HEK293 (cell line): ENCODE data around the gene PTPRA.

ENCODE experiments used
- BCL11A ChIP-seq: fragments of 450-650 bp; formaldehyde crosslinking; IDR thresholded peaks from 2 replicates; pipeline ENCODE4 v1.5.1; 2016; ENCODE audit warnings: low read depth, missing biosample characterization, missing genetic modification characterization
- GLIS1 ChIP-seq: fragments of 450-650 bp; formaldehyde crosslinking; IDR thresholded peaks from 2 replicates; pipeline ENCODE4 v1.5.1; 2016; ENCODE audit warnings: missing biosample characterization, missing genetic modification characterization
- GLIS2 ChIP-seq: fragments of 450-650 bp; formaldehyde crosslinking; IDR thresholded peaks from 2 replicates; pipeline ENCODE4 v1.5.1; 2016; ENCODE audit warnings: missing biosample characterization, missing genetic modification characterization
- KLF8 ChIP-seq: fragments of 450-650 bp; formaldehyde crosslinking; IDR thresholded peaks from 2 replicates; pipeline ENCODE4 v1.5.1; 2016; ENCODE audit warnings: missing biosample characterization, missing genetic modification characterization
- MZF1 ChIP-seq: fragments of 450-650 bp; formaldehyde crosslinking; IDR thresholded peaks from 2 replicates; pipeline ENCODE4 v1.5.1; 2017; ENCODE audit warnings: missing biosample characterization, missing genetic modification characterization, borderline replicate concordance
- REPIN1 ChIP-seq: fragments of 450-650 bp; formaldehyde crosslinking; IDR thresholded peaks from 2 replicates; pipeline ENCODE4 v1.5.1; 2017; ENCODE audit warnings: missing biosample characterization, missing genetic modification characterization, low read depth
- SP2 ChIP-seq: fragments of 450-650 bp; formaldehyde crosslinking; IDR thresholded peaks from 2 replicates; pipeline ENCODE4 v1.5.1; 2016; ENCODE audit warnings: missing biosample characterization, missing genetic modification characterization
- SP3 ChIP-seq: fragments of 450-650 bp; formaldehyde crosslinking; IDR thresholded peaks from 2 replicates; pipeline ENCODE4 v1.5.1; 2016; ENCODE audit warnings: missing biosample characterization, missing genetic modification characterization
- SP7 ChIP-seq: fragments of 450-650 bp; formaldehyde crosslinking; IDR thresholded peaks from 2 replicates; pipeline ENCODE4 v1.5.1; 2016; ENCODE audit warnings: missing biosample characterization, missing genetic modification characterization
- TRIM28 ChIP-seq: IDR thresholded peaks from 2 replicates; pipeline ENCODE4 v1.6.1; 2011; ENCODE audit warnings: low read length, control low read depth, borderline replicate concordance
- ZBTB21 ChIP-seq: fragments of 450-650 bp; formaldehyde crosslinking; IDR thresholded peaks from 2 replicates; pipeline ENCODE4 v1.5.1; 2017; ENCODE audit warnings: missing biosample characterization, missing genetic modification characterization
- ZBTB48 ChIP-seq: fragments of 450-650 bp; formaldehyde crosslinking; IDR thresholded peaks from 2 replicates; pipeline ENCODE4 v1.5.1; 2016; ENCODE audit warnings: missing biosample characterization, missing genetic modification characterization
- ZFP69B ChIP-seq: fragments of 450-650 bp; formaldehyde crosslinking; IDR thresholded peaks from 2 replicates; pipeline ENCODE4 v1.5.1; 2016; ENCODE audit warnings: missing biosample characterization, missing genetic modification characterization
- ZNF121 ChIP-seq: fragments of 450-650 bp; formaldehyde crosslinking; IDR thresholded peaks from 2 replicates; pipeline ENCODE4 v1.5.1; 2016; ENCODE audit warnings: missing biosample characterization, missing genetic modification characterization
- ZNF24 ChIP-seq: fragments of 450-650 bp; formaldehyde crosslinking; IDR thresholded peaks from 2 replicates; pipeline ENCODE4 v1.5.1; 2016; ENCODE audit warnings: missing biosample characterization, missing genetic modification characterization
- ZNF341 ChIP-seq: fragments of 450-650 bp; formaldehyde crosslinking; IDR thresholded peaks from 2 replicates; pipeline ENCODE4; 2016; ENCODE audit warnings: low read depth, missing biosample characterization, missing genetic modification characterization
- ZNF354C ChIP-seq: fragments of 450-650 bp; formaldehyde crosslinking; IDR thresholded peaks from 2 replicates; pipeline ENCODE4 v1.5.1; 2016; ENCODE audit warnings: missing biosample characterization, missing genetic modification characterization, low read depth, borderline replicate concordance
- ZNF391 ChIP-seq: fragments of 450-650 bp; formaldehyde crosslinking; IDR thresholded peaks from 2 replicates; pipeline ENCODE4 v1.5.1; 2016; ENCODE audit warnings: low read depth, missing biosample characterization, missing genetic modification characterization, borderline replicate concordance
- ZNF394 ChIP-seq: fragments of 450-650 bp; formaldehyde crosslinking; IDR thresholded peaks from 2 replicates; pipeline ENCODE4 v1.5.1; 2016; ENCODE audit warnings: missing biosample characterization, missing genetic modification characterization, mild to moderate bottlenecking, moderate library complexity, borderline replicate concordance
- ZNF473 ChIP-seq: fragments of 450-650 bp; formaldehyde crosslinking; IDR thresholded peaks from 2 replicates; pipeline ENCODE4 v1.5.1; 2017; ENCODE audit warnings: missing biosample characterization, missing genetic modification characterization
- ZNF501 ChIP-seq: fragments of 450-650 bp; formaldehyde crosslinking; IDR thresholded peaks from 2 replicates; pipeline ENCODE4 v1.5.1; 2016; ENCODE audit warnings: missing biosample characterization, missing genetic modification characterization
- ZNF530 ChIP-seq: fragments of 450-650 bp; formaldehyde crosslinking; IDR thresholded peaks from 2 replicates; pipeline ENCODE4 v1.5.1; 2016; ENCODE audit warnings: low read depth, missing biosample characterization, missing genetic modification characterization
- ZNF549 ChIP-seq: fragments of 450-650 bp; IDR thresholded peaks from 2 replicates; pipeline ENCODE4 v1.5.1; 2018; ENCODE audit warnings: missing biosample characterization, missing genetic modification characterization, mild to moderate bottlenecking, inconsistent platforms, moderate library complexity
- ZNF658 ChIP-seq: fragments of 450-650 bp; formaldehyde crosslinking; IDR thresholded peaks from 2 replicates; pipeline ENCODE4; 2016; ENCODE audit warnings: missing biosample characterization, missing genetic modification characterization
- ZNF701 ChIP-seq: fragments of 450-650 bp; formaldehyde crosslinking; IDR thresholded peaks from 2 replicates; pipeline ENCODE4 v1.5.1; 2016; ENCODE audit warnings: missing biosample characterization, missing genetic modification characterization
- ZNF76 ChIP-seq: fragments of 450-650 bp; formaldehyde crosslinking; IDR thresholded peaks from 2 replicates; pipeline ENCODE4; 2016; ENCODE audit warnings: low read depth, missing biosample characterization, missing genetic modification characterization, borderline replicate concordance
- ZNF776 ChIP-seq: fragments of 450-650 bp; formaldehyde crosslinking; IDR thresholded peaks from 2 replicates; pipeline ENCODE4 v1.5.0; 2017; ENCODE audit warnings: missing biosample characterization, missing genetic modification characterization, borderline replicate concordance
- ZNF843 ChIP-seq: fragments of 450-650 bp; formaldehyde crosslinking; IDR thresholded peaks from 2 replicates; pipeline ENCODE4 v1.5.1; 2016; ENCODE audit warnings: missing biosample characterization, missing genetic modification characterization
- TF ChIP-seq, protein P1 (sequence below): fragments of 450-650 bp; formaldehyde crosslinking; IDR thresholded peaks from 2 replicates; pipeline ENCODE4 v1.5.1; 2017; ENCODE audit warnings: missing biosample characterization, missing genetic modification characterization
- TF ChIP-seq, protein P2 (sequence below): fragments of 450-650 bp; formaldehyde crosslinking; IDR thresholded peaks from 2 replicates; pipeline ENCODE4 v1.5.1; 2016; ENCODE audit warnings: missing biosample characterization, missing genetic modification characterization, borderline replicate concordance
- TF ChIP-seq, protein P3 (sequence below): fragments of 450-650 bp; formaldehyde crosslinking; IDR thresholded peaks from 2 replicates; pipeline ENCODE4 v1.5.1; 2016; ENCODE audit warnings: missing biosample characterization, missing genetic modification characterization
- TF ChIP-seq, protein P4 (sequence below): fragments of 450-650 bp; formaldehyde crosslinking; IDR thresholded peaks from 2 replicates; pipeline ENCODE4 v1.5.1; 2017; ENCODE audit warnings: missing biosample characterization, missing genetic modification characterization
- TF ChIP-seq, protein P5 (sequence below): fragments of 450-650 bp; formaldehyde crosslinking; IDR thresholded peaks from 2 replicates; pipeline ENCODE4 v1.5.1; 2016; ENCODE audit warnings: missing biosample characterization, missing genetic modification characterization

The PTPRA gene

DNA sequence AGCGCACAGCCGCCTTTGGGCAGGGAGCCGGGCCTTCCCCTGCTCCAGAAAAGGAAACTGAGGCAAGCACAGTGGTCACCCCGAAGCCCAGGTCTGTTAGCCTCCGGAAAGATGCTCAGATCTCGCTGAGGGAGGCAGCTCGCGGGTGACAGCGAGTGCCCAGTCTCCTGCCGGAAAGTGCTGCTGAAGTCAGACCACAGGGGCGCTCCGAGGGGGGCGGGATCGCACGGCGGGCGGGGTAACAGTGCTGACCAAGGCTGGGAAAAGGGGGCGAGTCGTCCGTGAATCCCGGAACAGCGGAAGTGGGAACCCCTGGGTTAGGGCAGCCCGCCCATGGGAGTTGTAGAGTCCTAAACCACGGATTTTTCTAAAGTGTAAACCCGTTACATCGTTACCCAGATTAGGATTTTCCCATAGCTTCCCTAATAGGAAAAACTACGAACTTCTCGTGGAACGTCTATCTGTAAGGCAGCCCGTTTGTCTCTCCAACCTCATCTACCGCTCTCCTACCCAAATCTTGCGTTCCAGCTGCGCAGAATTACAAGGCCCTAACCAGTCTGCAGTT is 32.2 kb upstream of the PTPRA start (continued):
- TF ChIP-seq GLIS1 (tag by site-specific recombination) (peak; percentile 94), REPIN1 (tag by site-specific recombination) (no peak), BCL11A (no peak), ZNF701 (tag by site-specific recombination) (no peak), SP7 (tag by site-specific recombination) (no peak), ZBTB21 (tag by site-specific recombination) (no peak), KLF8 (tag by site-specific recombination) (no peak), ZNF501 (no peak), SP2 (peak; percentile 74), ZFP69B (tag by site-specific recombination) (no peak), ZNF391 (tag by site-specific recombination) (no peak), ZNF121 (tag by site-specific recombination) (no peak), ZNF354C (no peak), ZNF394 (tag by site-specific recombination) (no peak), ZNF843 (tag by site-specific recombination) (no peak), SP3 (peak; percentile 69), ZNF473 (no peak), ZNF24 (tag by site-specific recombination) (no peak), ZNF341 (tag by site-specific recombination) (peak; percentile 99), TRIM28 (no peak), MZF1 (tag by site-specific recombination) (no peak), ZNF776 (no peak), ZNF549 (tag by site-specific recombination) (no peak), GLIS2 (peak; percentile 96), ZBTB48 (no peak), ZNF76 (tag by site-specific recombination) (no peak), ZNF658 (tag by site-specific recombination) (no peak), ZNF530 (tag by site-specific recombination) (no peak)
- TF ChIP-seq, protein P1, sequence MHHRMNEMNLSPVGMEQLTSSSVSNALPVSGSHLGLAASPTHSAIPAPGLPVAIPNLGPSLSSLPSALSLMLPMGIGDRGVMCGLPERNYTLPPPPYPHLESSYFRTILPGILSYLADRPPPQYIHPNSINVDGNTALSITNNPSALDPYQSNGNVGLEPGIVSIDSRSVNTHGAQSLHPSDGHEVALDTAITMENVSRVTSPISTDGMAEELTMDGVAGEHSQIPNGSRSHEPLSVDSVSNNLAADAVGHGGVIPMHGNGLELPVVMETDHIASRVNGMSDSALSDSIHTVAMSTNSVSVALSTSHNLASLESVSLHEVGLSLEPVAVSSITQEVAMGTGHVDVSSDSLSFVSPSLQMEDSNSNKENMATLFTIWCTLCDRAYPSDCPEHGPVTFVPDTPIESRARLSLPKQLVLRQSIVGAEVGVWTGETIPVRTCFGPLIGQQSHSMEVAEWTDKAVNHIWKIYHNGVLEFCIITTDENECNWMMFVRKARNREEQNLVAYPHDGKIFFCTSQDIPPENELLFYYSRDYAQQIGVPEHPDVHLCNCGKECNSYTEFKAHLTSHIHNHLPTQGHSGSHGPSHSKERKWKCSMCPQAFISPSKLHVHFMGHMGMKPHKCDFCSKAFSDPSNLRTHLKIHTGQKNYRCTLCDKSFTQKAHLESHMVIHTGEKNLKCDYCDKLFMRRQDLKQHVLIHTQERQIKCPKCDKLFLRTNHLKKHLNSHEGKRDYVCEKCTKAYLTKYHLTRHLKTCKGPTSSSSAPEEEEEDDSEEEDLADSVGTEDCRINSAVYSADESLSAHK: no peak
- TF ChIP-seq, protein P2, sequence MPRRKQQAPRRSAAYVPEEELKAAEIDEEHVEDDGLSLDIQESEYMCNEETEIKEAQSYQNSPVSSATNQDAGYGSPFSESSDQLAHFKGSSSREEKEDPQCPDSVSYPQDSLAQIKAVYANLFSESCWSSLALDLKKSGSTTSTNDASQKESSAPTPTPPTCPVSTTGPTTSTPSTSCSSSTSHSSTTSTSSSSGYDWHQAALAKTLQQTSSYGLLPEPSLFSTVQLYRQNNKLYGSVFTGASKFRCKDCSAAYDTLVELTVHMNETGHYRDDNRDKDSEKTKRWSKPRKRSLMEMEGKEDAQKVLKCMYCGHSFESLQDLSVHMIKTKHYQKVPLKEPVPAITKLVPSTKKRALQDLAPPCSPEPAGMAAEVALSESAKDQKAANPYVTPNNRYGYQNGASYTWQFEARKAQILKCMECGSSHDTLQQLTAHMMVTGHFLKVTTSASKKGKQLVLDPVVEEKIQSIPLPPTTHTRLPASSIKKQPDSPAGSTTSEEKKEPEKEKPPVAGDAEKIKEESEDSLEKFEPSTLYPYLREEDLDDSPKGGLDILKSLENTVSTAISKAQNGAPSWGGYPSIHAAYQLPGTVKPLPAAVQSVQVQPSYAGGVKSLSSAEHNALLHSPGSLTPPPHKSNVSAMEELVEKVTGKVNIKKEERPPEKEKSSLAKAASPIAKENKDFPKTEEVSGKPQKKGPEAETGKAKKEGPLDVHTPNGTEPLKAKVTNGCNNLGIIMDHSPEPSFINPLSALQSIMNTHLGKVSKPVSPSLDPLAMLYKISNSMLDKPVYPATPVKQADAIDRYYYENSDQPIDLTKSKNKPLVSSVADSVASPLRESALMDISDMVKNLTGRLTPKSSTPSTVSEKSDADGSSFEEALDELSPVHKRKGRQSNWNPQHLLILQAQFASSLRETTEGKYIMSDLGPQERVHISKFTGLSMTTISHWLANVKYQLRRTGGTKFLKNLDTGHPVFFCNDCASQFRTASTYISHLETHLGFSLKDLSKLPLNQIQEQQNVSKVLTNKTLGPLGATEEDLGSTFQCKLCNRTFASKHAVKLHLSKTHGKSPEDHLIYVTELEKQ (tag by site-specific recombination): no peak
- TF ChIP-seq, protein P3, sequence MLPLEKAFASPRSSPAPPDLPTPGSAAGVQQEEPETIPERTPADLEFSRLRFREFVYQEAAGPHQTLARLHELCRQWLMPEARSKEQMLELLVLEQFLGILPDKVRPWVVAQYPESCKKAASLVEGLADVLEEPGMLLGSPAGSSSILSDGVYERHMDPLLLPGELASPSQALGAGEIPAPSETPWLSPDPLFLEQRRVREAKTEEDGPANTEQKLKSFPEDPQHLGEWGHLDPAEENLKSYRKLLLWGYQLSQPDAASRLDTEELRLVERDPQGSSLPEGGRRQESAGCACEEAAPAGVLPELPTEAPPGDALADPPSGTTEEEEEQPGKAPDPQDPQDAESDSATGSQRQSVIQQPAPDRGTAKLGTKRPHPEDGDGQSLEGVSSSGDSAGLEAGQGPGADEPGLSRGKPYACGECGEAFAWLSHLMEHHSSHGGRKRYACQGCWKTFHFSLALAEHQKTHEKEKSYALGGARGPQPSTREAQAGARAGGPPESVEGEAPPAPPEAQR (tag by site-specific recombination): no peak
- TF ChIP-seq, protein P4, sequence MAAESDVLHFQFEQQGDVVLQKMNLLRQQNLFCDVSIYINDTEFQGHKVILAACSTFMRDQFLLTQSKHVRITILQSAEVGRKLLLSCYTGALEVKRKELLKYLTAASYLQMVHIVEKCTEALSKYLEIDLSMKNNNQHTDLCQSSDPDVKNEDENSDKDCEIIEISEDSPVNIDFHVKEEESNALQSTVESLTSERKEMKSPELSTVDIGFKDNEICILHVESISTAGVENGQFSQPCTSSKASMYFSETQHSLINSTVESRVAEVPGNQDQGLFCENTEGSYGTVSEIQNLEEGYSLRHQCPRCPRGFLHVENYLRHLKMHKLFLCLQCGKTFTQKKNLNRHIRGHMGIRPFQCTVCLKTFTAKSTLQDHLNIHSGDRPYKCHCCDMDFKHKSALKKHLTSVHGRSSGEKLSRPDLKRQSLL (tag by site-specific recombination): no peak
- TF ChIP-seq, protein P5, sequence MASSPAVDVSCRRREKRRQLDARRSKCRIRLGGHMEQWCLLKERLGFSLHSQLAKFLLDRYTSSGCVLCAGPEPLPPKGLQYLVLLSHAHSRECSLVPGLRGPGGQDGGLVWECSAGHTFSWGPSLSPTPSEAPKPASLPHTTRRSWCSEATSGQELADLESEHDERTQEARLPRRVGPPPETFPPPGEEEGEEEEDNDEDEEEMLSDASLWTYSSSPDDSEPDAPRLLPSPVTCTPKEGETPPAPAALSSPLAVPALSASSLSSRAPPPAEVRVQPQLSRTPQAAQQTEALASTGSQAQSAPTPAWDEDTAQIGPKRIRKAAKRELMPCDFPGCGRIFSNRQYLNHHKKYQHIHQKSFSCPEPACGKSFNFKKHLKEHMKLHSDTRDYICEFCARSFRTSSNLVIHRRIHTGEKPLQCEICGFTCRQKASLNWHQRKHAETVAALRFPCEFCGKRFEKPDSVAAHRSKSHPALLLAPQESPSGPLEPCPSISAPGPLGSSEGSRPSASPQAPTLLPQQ (tag by site-specific recombination): no peak; the same call in 1 of the 2 replicates
